ENCODE data around the gene FREY1. TPM values are rescaled to one million over a fixed set of nuclear protein-coding genes. Genes with fewer than 3 reads are reported as not detected.
"Not testable (repeated sequence)": the region's sequence is repeated elsewhere in the genome, so short reads cannot be mapped to it uniquely, and the experiment has no call there.

The FREY1 gene
- polyA plus RNA-seq, 4 donors: 0.18 to 0.19 TPM; not detected in 2

GRCh38 chr11:45913942-45914635 is 7.0 kb upstream of the FREY1 start:
- Histone ChIP-seq H3K4me1 (ENCODE audit: control insufficient read depth in 3 of 3, insufficient read depth in 2 of 3, low read depth in 1 of 3, low read length in 2 of 3) (peaks cover 0 to 4% (median 0%) of the 10 kb centered on the region in 3 donors), H3K27me3 (ENCODE audit: control insufficient read depth in 3 of 3, insufficient read depth in 3 of 3, low read length in 3 of 3) (no peaks in the 10 kb centered on the region), H3K4me3 (ENCODE audit: low read depth in 1 of 3, low read length in 3 of 3) (no peak overlapping the region), H3K36me3 (ENCODE audit: control insufficient read depth in 3 of 3, insufficient read depth in 2 of 3, low read depth in 1 of 3, low read length in 3 of 3) (peaks cover 12 to 74% (median 19%) of the 10 kb centered on the region in 3 donors), H3K9me3 (ENCODE audit: control insufficient read depth in 2 of 2, insufficient read depth in 1 of 2, low read depth in 1 of 2, low read length in 1 of 2) (no peaks in the 10 kb centered on the region), H3K27ac (ENCODE audit: low read depth in 1 of 3, low read length in 2 of 3) (no peak overlapping the region)
- FAIRE-seq (no peak), DNase-seq (no peak)
- 88 to 91% (median 88%) methylated on average over 20 to 22 of the region's 22 CpGs for WGBS, 3 donors

GRCh38 chr11:45913514-45913913 is 6.4 kb upstream of the FREY1 start:
- no peak overlapping the region for H3K27ac ChIP-seq (ENCODE audit: low read depth in 1 of 3, low read length in 2 of 3)
- no peak for FAIRE-seq
- 95% methylated on average over 18 to 19 of the region's 19 CpGs for WGBS, 3 donors

GRCh38 chr11:45910623-45911022 is 3.6 kb upstream of the FREY1 start:
- DNase-seq: no peak
- no peaks in the 10 kb centered on the region for H3K9me3 ChIP-seq (ENCODE audit: control insufficient read depth in 2 of 2, insufficient read depth in 1 of 2, low read depth in 1 of 2, low read length in 1 of 2)
- no peaks in the 10 kb centered on the region for H3K27me3 ChIP-seq (ENCODE audit: control insufficient read depth in 3 of 3, insufficient read depth in 3 of 3, low read length in 3 of 3)
- no peak for FAIRE-seq
- H3K36me3 ChIP-seq (ENCODE audit: control insufficient read depth in 3 of 3, insufficient read depth in 2 of 3, low read depth in 1 of 3, low read length in 3 of 3): peaks cover 12 to 76% (median 19%) of the 10 kb centered on the region in 3 donors
- WGBS, 3 donors: 91 to 93% (median 92%) methylated on average over 9 of the region's 9 CpGs
- H3K27ac ChIP-seq (ENCODE audit: low read depth in 1 of 3, low read length in 2 of 3): no peak overlapping the region
- peaks cover 0 to 1% (median 0%) of the 10 kb centered on the region in 3 donors for H3K4me1 ChIP-seq (ENCODE audit: control insufficient read depth in 3 of 3, insufficient read depth in 2 of 3, low read depth in 1 of 3, low read length in 2 of 3)
- no peak overlapping the region for H3K4me3 ChIP-seq (ENCODE audit: low read depth in 1 of 3, low read length in 3 of 3)

More at GRCh38 chr11:45913514-45913913, 6.4 kb upstream of the FREY1 start:
- no peak overlapping the region for H3K4me3 ChIP-seq (ENCODE audit: low read depth in 1 of 3, low read length in 3 of 3)
- peaks cover 12 to 78% (median 19%) of the 10 kb centered on the region in 3 donors for H3K36me3 ChIP-seq (ENCODE audit: control insufficient read depth in 3 of 3, insufficient read depth in 2 of 3, low read depth in 1 of 3, low read length in 3 of 3)
- peaks cover 0 to 4% (median 0%) of the 10 kb centered on the region in 3 donors for H3K4me1 ChIP-seq (ENCODE audit: control insufficient read depth in 3 of 3, insufficient read depth in 2 of 3, low read depth in 1 of 3, low read length in 2 of 3)
- DNase-seq: no peak
- no peaks in the 10 kb centered on the region for H3K9me3 ChIP-seq (ENCODE audit: control insufficient read depth in 2 of 2, insufficient read depth in 1 of 2, low read depth in 1 of 2, low read length in 1 of 2)
- H3K27me3 ChIP-seq (ENCODE audit: control insufficient read depth in 3 of 3, insufficient read depth in 3 of 3, low read length in 3 of 3): no peaks in the 10 kb centered on the region

GRCh38 chr11:45909594-45910475 is 2.8 kb upstream of the FREY1 start:
- Histone ChIP-seq H3K27me3 (ENCODE audit: control insufficient read depth in 3 of 3, insufficient read depth in 3 of 3, low read length in 3 of 3) (no peaks in the 10 kb centered on the region), H3K27ac (ENCODE audit: low read depth in 1 of 3, low read length in 2 of 3) (no peak overlapping the region), H3K9me3 (ENCODE audit: control insufficient read depth in 2 of 2, insufficient read depth in 1 of 2, low read depth in 1 of 2, low read length in 1 of 2) (no peaks in the 10 kb centered on the region), H3K36me3 (ENCODE audit: control insufficient read depth in 3 of 3, insufficient read depth in 2 of 3, low read depth in 1 of 3, low read length in 3 of 3) (peaks cover 10 to 68% (median 19%) of the 10 kb centered on the region in 3 donors), H3K4me1 (ENCODE audit: control insufficient read depth in 3 of 3, insufficient read depth in 2 of 3, low read depth in 1 of 3, low read length in 2 of 3) (peaks cover 0 to 1% (median 0%) of the 10 kb centered on the region in 3 donors), H3K4me3 (ENCODE audit: low read depth in 1 of 3, low read length in 3 of 3) (no peak overlapping the region)
- FAIRE-seq: no peak
- DNase-seq: no peak
- WGBS, 3 donors: 88 to 91% (median 90%) methylated on average over 32 of the region's 32 CpGs

GRCh38 chr11:45907911-45908370 is 870 bp upstream of the FREY1 start:
- WGBS, 3 donors: 64 to 71% (median 67%) methylated on average over 6 to 8 of the region's 8 CpGs
- FAIRE-seq: no peak
- Histone ChIP-seq H3K27ac (ENCODE audit: low read depth in 1 of 3, low read length in 2 of 3) (no peak overlapping the region), H3K9me3 (ENCODE audit: control insufficient read depth in 2 of 2, insufficient read depth in 1 of 2, low read depth in 1 of 2, low read length in 1 of 2) (no peaks in the 10 kb centered on the region), H3K36me3 (ENCODE audit: control insufficient read depth in 3 of 3, insufficient read depth in 2 of 3, low read depth in 1 of 3, low read length in 3 of 3) (peaks cover 3 to 59% (median 13%) of the 10 kb centered on the region in 3 donors), H3K4me1 (ENCODE audit: control insufficient read depth in 3 of 3, insufficient read depth in 2 of 3, low read depth in 1 of 3, low read length in 2 of 3) (peaks cover 0 to 1% (median 0%) of the 10 kb centered on the region in 3 donors), H3K27me3 (ENCODE audit: control insufficient read depth in 3 of 3, insufficient read depth in 3 of 3, low read length in 3 of 3) (no peaks in the 10 kb centered on the region), H3K4me3 (ENCODE audit: low read depth in 1 of 3, low read length in 3 of 3) (no peak overlapping the region)
- DNase-seq: no peak

GRCh38 chr11:45906096-45906682 is 882 bp downstream of the FREY1 start:
- Histone ChIP-seq H3K4me1 (ENCODE audit: control insufficient read depth in 3 of 3, insufficient read depth in 2 of 3, low read depth in 1 of 3, low read length in 2 of 3) (peaks cover 0 to 1% (median 0%) of the 10 kb centered on the region in 3 donors), H3K27ac (ENCODE audit: low read depth in 1 of 3, low read length in 2 of 3) (no peak overlapping the region), H3K27me3 (ENCODE audit: control insufficient read depth in 3 of 3, insufficient read depth in 3 of 3, low read length in 3 of 3) (peaks cover 0 to 6% (median 0%) of the 10 kb centered on the region in 3 donors), H3K36me3 (ENCODE audit: control insufficient read depth in 3 of 3, insufficient read depth in 2 of 3, low read depth in 1 of 3, low read length in 3 of 3) (peaks cover 3 to 45% (median 12%) of the 10 kb centered on the region in 3 donors), H3K9me3 (ENCODE audit: control insufficient read depth in 2 of 2, insufficient read depth in 1 of 2, low read depth in 1 of 2, low read length in 1 of 2) (no peaks in the 10 kb centered on the region), H3K4me3 (ENCODE audit: low read depth in 1 of 3, low read length in 3 of 3) (no peak overlapping the region)
- 20 to 54% (median 34%) methylated on average over 19 of the region's 19 CpGs for WGBS, 3 donors
- DNase-seq: peak in 1 of 2 donors; percentile 70
- no peak for FAIRE-seq

GRCh38 chr11:45905576-45905975 is 1.5 kb downstream of the FREY1 start:
- not testable (repeated sequence) for H3K4me3 ChIP-seq (ENCODE audit: low read depth in 1 of 3, low read length in 3 of 3); FAIRE-seq; H3K27ac ChIP-seq (ENCODE audit: low read depth in 1 of 3, low read length in 2 of 3); DNase-seq; H3K4me1 ChIP-seq (ENCODE audit: control insufficient read depth in 3 of 3, insufficient read depth in 2 of 3, low read depth in 1 of 3, low read length in 2 of 3); H3K9me3 ChIP-seq (ENCODE audit: control insufficient read depth in 2 of 2, insufficient read depth in 1 of 2, low read depth in 1 of 2, low read length in 1 of 2)
- WGBS, 3 donors: 7 to 46% (median 27%) methylated on average over 6 of the region's 6 CpGs
- peaks cover 0 to 12% (median 0%) of the 10 kb centered on the region in 3 donors for H3K27me3 ChIP-seq (ENCODE audit: control insufficient read depth in 3 of 3, insufficient read depth in 3 of 3, low read length in 3 of 3)
- H3K36me3 ChIP-seq (ENCODE audit: control insufficient read depth in 3 of 3, insufficient read depth in 2 of 3, low read depth in 1 of 3, low read length in 3 of 3): peaks cover under 1 to 39% (median 7%) of the 10 kb centered on the region in 3 donors

- DNase-seq (no peak), FAIRE-seq (no peak)
- Histone ChIP-seq H3K27me3 (ENCODE audit: control insufficient read depth in 3 of 3, insufficient read depth in 3 of 3, low read length in 3 of 3) (peaks cover 0 to 16% (median 0%) of the 10 kb centered on the region in 3 donors), H3K9me3 (ENCODE audit: control insufficient read depth in 2 of 2, insufficient read depth in 1 of 2, low read depth in 1 of 2, low read length in 1 of 2) (no peaks in the 10 kb centered on the region), H3K36me3 (ENCODE audit: control insufficient read depth in 3 of 3, insufficient read depth in 2 of 3, low read depth in 1 of 3, low read length in 3 of 3) (peaks cover 0 to 34% (median 7%) of the 10 kb centered on the region in 3 donors), H3K27ac (ENCODE audit: low read depth in 1 of 3, low read length in 2 of 3) (no peak overlapping the region), H3K4me3 (ENCODE audit: low read depth in 1 of 3, low read length in 3 of 3) (no peak overlapping the region), H3K4me1 (ENCODE audit: control insufficient read depth in 3 of 3, insufficient read depth in 2 of 3, low read depth in 1 of 3, low read length in 2 of 3) (peaks cover 0 to 4% (median 1%) of the 10 kb centered on the region in 3 donors)
- 87 to 91% (median 91%) methylated on average over 15 to 19 of the region's 19 CpGs for WGBS, 3 donors
Observed at GRCh38 chr11:45905095-45905494, 2.0 kb downstream of the FREY1 start.
